Measurements from ENCODE around the gene LDLRAD4. TPM values are rescaled to one million over a fixed set of nuclear protein-coding genes. Genes with fewer than 3 reads are reported as not detected.
A peak's percentile ranks its signal among the peaks of the same experiment; 100 is the strongest.

The LDLRAD4 gene
- total RNA-seq, 2 donors from 2014 or later: 33.1 to 41.2 TPM

- Histone ChIP-seq H3K4me1 (peaks cover 0 to 34% of the 10 kb centered on the region in 2 donors), H3K27me3 (no peaks in the 10 kb centered on the region), H3K27ac (no peak overlapping the region), H3K4me3 (no peak overlapping the region), H3K36me3 (no peaks in the 10 kb centered on the region), H3K9me3 (no peaks in the 10 kb centered on the region)
- no peak for DNase-seq (ENCODE audit: low spot score)
- TF ChIP-seq CTCF (IDR thresholded peaks at IDR 0.05): no peak
Measured at GRCh38 chr18:13446024-13446423, 227.5 kb downstream of the LDLRAD4 start.

GRCh38 chr18:13446610-13447461, 228.3 kb downstream of the LDLRAD4 start:
- DNase-seq (ENCODE audit: low spot score): no peak
- Histone ChIP-seq H3K27me3 (no peaks in the 10 kb centered on the region), H3K27ac (peak overlapping the region; percentile 47 to 71), H3K9me3 (no peaks in the 10 kb centered on the region), H3K36me3 (no peaks in the 10 kb centered on the region), H3K4me3 (no peak overlapping the region), H3K4me1 (peaks cover 0 to 42% of the 10 kb centered on the region in 2 donors)
- no peak for TF ChIP-seq CTCF (IDR thresholded peaks at IDR 0.05)

- peak overlapping the region in 1 of 2 donors; percentile 12 for H3K4me3 ChIP-seq
- no peaks in the 10 kb centered on the region for H3K9me3 ChIP-seq
- TF ChIP-seq CTCF (IDR thresholded peaks at IDR 0.05): no peak
- no peaks in the 10 kb centered on the region for H3K27me3 ChIP-seq
- peaks cover 0 to 51% of the 10 kb centered on the region in 2 donors for H3K4me1 ChIP-seq
- H3K36me3 ChIP-seq: no peaks in the 10 kb centered on the region
- peak; percentile 86 for DNase-seq (ENCODE audit: low spot score)
- H3K27ac ChIP-seq: peak overlapping the region; percentile 47 to 71
Measured at GRCh38 chr18:13447621-13448334, 229.2 kb downstream of the LDLRAD4 start.

GRCh38 chr18:13448335-13448795, 229.8 kb downstream of the LDLRAD4 start:
- H3K4me3 ChIP-seq: no peak overlapping the region

GRCh38 chr18:13449651-13450050, 231.1 kb downstream of the LDLRAD4 start:
- H3K27ac ChIP-seq: no peak overlapping the region
- no peak overlapping the region for H3K4me3 ChIP-seq
- no peak for TF ChIP-seq CTCF (IDR thresholded peaks at IDR 0.05)
- H3K9me3 ChIP-seq: no peaks in the 10 kb centered on the region
- no peaks in the 10 kb centered on the region for H3K36me3 ChIP-seq
- peak; percentile 56 for DNase-seq (ENCODE audit: low spot score)
- peaks cover 0 to 70% of the 10 kb centered on the region in 2 donors for H3K4me1 ChIP-seq
- no peaks in the 10 kb centered on the region for H3K27me3 ChIP-seq

More at GRCh38 chr18:13448335-13448795, 229.8 kb downstream of the LDLRAD4 start:
- H3K9me3 ChIP-seq: no peaks in the 10 kb centered on the region
- H3K27me3 ChIP-seq: no peaks in the 10 kb centered on the region
- peaks cover 0 to 57% of the 10 kb centered on the region in 2 donors for H3K4me1 ChIP-seq
- peak overlapping the region in 1 of 2 donors; percentile 71 for H3K27ac ChIP-seq
- no peaks in the 10 kb centered on the region for H3K36me3 ChIP-seq
- no peak for TF ChIP-seq CTCF (IDR thresholded peaks at IDR 0.05)
- DNase-seq (ENCODE audit: low spot score): no peak
